ENCODE data around the gene SSRP1. TPM values are rescaled to one million over a fixed set of nuclear protein-coding genes. Genes with fewer than 3 reads are reported as not detected.

Gene SSRP1
- total and polyA plus RNA-seq, 2 of the 13 experiments (the other 11 are each of a cell fraction or from before 2014, with no cell fraction given): 93.6 to 129 TPM

DNA sequence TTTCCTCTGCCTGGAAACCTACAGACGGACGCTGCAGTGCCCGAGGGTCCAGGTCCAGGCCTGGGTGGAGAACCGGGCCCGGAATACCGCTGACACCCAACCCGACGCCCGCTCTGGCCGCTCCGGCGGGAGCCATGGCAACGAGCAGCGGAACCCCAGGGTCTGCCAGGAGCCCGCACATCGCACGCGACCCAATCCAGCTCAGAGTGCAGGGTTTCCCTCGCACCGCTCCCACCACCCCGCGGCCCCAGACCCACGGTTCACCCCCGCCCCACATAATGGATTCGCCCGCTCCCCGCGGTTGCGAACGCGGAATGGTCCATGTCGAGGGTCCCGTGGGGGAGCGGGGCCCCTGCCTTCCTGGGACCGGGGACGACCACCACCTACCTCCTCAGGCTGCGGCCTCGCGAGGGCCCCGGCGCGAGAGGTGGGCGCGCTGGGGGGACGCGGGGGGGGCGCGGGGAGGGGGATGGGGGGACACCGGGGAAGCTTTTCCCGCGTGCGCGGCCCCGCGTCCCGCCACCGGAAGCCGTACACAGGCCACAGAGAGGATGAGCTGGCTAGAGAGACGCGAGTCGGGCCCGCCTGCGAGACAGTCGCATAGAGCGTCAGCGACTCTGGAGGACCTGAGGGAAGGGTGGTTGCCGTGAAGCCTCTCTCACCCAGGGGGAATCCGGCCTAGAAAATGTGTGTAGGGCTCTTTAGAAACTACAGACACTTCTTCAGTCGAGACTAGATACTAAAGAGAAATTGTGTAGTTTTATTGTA, at the start of gene SSRP1 (continued):
- TF ChIP-seq YY1 (IDR thresholded peaks at IDR 0.05; ENCODE audit: insufficient read depth, insufficient replicate concordance, low read depth, low read length): peak; percentile 58
- no peak for TF ChIP-seq ZMYM2 (CRISPR knock-in tag; IDR thresholded peaks at IDR 0.05)
- TF ChIP-seq, protein P1, sequence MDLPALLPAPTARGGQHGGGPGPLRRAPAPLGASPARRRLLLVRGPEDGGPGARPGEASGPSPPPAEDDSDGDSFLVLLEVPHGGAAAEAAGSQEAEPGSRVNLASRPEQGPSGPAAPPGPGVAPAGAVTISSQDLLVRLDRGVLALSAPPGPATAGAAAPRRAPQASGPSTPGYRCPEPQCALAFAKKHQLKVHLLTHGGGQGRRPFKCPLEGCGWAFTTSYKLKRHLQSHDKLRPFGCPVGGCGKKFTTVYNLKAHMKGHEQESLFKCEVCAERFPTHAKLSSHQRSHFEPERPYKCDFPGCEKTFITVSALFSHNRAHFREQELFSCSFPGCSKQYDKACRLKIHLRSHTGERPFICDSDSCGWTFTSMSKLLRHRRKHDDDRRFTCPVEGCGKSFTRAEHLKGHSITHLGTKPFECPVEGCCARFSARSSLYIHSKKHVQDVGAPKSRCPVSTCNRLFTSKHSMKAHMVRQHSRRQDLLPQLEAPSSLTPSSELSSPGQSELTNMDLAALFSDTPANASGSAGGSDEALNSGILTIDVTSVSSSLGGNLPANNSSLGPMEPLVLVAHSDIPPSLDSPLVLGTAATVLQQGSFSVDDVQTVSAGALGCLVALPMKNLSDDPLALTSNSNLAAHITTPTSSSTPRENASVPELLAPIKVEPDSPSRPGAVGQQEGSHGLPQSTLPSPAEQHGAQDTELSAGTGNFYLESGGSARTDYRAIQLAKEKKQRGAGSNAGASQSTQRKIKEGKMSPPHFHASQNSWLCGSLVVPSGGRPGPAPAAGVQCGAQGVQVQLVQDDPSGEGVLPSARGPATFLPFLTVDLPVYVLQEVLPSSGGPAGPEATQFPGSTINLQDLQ (CRISPR knock-in tag; IDR thresholded peaks at IDR 0.05): no peak
- no peak for TF ChIP-seq ZNF572 (CRISPR knock-in tag; IDR thresholded peaks at IDR 0.05)
- no peak for TF ChIP-seq SMARCC2 (IDR thresholded peaks at IDR 0.05)
- no peak for TF ChIP-seq ZSCAN31 (CRISPR knock-in tag; IDR thresholded peaks at IDR 0.05; ENCODE audit: low read depth)
- TF ChIP-seq, protein P2, sequence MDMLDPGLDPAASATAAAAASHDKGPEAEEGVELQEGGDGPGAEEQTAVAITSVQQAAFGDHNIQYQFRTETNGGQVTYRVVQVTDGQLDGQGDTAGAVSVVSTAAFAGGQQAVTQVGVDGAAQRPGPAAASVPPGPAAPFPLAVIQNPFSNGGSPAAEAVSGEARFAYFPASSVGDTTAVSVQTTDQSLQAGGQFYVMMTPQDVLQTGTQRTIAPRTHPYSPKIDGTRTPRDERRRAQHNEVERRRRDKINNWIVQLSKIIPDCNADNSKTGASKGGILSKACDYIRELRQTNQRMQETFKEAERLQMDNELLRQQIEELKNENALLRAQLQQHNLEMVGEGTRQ (IDR thresholded peaks at IDR 0.05; ENCODE audit: low read depth, low read length): no peak
- TF ChIP-seq, protein P2 (CRISPR knock-in tag; IDR thresholded peaks at IDR 0.05; ENCODE audit: borderline replicate concordance): no peak
- 0 out of 2 replicates have a peak, but pooled peaks have one; percentile 41 for TF ChIP-seq TOPORS (CRISPR knock-in tag; IDR thresholded peaks at IDR 0.05)
- no peak; the same call in none of the 2 replicates for TF ChIP-seq SP4 (CRISPR knock-in tag; IDR thresholded peaks at IDR 0.05)
- TF ChIP-seq CHD4 (IDR thresholded peaks at IDR 0.05; ENCODE audit: borderline replicate concordance, low read length): no peak
- no peak for TF ChIP-seq ZSCAN22 (CRISPR knock-in tag; IDR thresholded peaks at IDR 0.05)
- TF ChIP-seq FOSL2 (CRISPR knock-in tag; IDR thresholded peaks at IDR 0.05): peak; percentile 53
- TF ChIP-seq ZNF781 (CRISPR knock-in tag; IDR thresholded peaks at IDR 0.05; ENCODE audit: borderline replicate concordance, not compliant biosample characterization): peak; percentile 45
- TF ChIP-seq, protein P3, sequence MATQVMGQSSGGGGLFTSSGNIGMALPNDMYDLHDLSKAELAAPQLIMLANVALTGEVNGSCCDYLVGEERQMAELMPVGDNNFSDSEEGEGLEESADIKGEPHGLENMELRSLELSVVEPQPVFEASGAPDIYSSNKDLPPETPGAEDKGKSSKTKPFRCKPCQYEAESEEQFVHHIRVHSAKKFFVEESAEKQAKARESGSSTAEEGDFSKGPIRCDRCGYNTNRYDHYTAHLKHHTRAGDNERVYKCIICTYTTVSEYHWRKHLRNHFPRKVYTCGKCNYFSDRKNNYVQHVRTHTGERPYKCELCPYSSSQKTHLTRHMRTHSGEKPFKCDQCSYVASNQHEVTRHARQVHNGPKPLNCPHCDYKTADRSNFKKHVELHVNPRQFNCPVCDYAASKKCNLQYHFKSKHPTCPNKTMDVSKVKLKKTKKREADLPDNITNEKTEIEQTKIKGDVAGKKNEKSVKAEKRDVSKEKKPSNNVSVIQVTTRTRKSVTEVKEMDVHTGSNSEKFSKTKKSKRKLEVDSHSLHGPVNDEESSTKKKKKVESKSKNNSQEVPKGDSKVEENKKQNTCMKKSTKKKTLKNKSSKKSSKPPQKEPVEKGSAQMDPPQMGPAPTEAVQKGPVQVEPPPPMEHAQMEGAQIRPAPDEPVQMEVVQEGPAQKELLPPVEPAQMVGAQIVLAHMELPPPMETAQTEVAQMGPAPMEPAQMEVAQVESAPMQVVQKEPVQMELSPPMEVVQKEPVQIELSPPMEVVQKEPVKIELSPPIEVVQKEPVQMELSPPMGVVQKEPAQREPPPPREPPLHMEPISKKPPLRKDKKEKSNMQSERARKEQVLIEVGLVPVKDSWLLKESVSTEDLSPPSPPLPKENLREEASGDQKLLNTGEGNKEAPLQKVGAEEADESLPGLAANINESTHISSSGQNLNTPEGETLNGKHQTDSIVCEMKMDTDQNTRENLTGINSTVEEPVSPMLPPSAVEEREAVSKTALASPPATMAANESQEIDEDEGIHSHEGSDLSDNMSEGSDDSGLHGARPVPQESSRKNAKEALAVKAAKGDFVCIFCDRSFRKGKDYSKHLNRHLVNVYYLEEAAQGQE (IDR thresholded peaks at IDR 0.05; ENCODE audit: borderline replicate concordance in 1 of 2, low read depth in 1 of 2, low read length in 2 of 2): no peak
- TF ChIP-seq, protein P4, sequence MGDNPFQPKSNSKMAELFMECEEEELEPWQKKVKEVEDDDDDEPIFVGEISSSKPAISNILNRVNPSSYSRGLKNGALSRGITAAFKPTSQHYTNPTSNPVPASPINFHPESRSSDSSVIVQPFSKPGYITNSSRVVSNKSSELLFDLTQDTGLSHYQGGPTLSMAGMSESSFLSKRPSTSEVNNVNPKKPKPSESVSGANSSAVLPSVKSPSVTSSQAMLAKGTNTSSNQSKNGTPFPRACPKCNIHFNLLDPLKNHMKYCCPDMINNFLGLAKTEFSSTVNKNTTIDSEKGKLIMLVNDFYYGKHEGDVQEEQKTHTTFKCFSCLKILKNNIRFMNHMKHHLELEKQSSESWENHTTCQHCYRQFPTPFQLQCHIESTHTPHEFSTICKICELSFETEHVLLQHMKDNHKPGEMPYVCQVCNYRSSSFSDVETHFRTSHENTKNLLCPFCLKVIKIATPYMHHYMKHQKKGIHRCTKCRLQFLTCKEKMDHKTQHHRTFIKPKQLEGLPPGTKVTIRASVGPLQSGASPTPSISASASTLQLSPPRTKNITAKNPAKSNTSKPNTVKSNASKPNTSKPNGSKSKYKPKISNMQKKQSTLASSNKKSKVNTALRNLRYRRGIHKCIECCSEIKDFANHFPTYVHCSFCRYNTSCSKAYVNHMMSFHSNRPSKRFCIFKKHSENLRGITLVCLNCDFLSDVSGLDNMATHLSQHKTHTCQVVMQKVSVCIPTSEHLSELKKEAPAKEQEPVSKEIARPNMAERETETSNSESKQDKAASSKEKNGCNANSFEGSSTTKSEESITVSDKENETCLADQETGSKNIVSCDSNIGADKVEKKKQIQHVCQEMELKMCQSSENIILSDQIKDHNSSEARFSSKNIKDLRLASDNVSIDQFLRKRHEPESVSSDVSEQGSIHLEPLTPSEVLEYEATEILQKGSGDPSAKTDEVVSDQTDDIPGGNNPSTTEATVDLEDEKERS (CRISPR knock-in tag; IDR thresholded peaks at IDR 0.05): 0 out of 2 replicates have a peak, but pooled peaks have one; percentile 54
- TF ChIP-seq NFE2L1 (CRISPR knock-in tag; IDR thresholded peaks at IDR 0.05; ENCODE audit: borderline replicate concordance): no peak

Data from HepG2 (cell line).